Upper lobe of left lung (tissue), 4 donors: ENCODE data around the gene BMP7.

Experiments used
- EP300 ChIP-seq, 4 donors: sonication (generic); formaldehyde crosslinking; IDR thresholded peaks; one replicate each; pipeline ENCODE4 v1.5.1; 2017; ENCODE audit warnings: antibody characterized with exemption in 4 of 4, control low read depth in 2 of 4
- POLR2A ChIP-seq, 4 donors: fragments of 450-650 bp; IDR thresholded peaks; one replicate each; pipeline ENCODE4 v1.5.1; 2016 to 2017; ENCODE audit warnings: antibody characterized with exemption in 4 of 4, mild to moderate bottlenecking in 2 of 4
- POLR2AphosphoS5 ChIP-seq, 2 donors: sonication (generic); formaldehyde crosslinking; IDR thresholded peaks; one replicate each; pipeline ENCODE4 v1.5.1; 2017; ENCODE audit warnings: antibody characterized with exemption in 2 of 2
- TF ChIP-seq, protein P1 (sequence below), 6 experiments: fragments of 450-650 bp in 4 of 6; fragments of 200-600 bp in 2 of 6; sonication (generic) in 2 of 6; IDR thresholded peaks; one replicate each; pipeline ENCODE4 v1.5.1; 2016 to 2019; ENCODE audit warnings: antibody characterized with exemption in 6 of 6

DNA sequence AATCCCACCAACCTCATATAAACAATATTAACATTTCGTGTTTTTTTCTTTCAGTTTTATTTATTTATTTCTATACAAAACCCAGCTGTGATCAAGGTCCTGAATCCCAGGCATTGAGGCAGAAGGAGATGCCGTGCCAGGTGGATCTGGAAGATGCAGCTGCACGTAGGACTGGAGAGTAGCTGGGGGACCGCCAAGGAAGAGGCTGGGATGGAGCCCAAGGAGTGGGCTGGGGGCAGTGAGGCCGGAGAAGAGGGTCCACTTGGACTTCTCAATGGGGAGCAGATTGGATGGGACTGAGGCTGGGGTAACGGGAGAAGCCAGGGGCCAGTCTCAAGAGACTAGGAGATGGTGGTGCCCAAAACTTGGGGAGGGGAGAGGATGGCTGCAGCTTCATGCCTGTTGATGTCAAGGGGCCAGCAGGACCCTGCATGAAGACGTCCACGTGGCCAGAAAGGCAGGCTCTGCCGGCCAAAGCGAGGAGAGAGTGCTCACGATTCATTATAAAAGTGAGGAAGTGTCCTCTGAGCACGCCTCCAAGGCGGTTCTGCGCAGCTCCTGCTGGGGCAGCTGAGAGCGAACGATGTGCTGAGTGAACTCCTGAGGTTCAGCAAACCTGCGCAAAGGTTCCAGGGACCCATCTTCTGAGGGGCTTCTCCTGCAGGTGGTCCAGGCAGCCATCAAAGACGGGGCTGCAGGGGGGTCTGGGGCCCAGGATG, 110.3 kb downstream of the BMP7 start:
- TF ChIP-seq POLR2A (IDR thresholded peaks at IDR 0.05): no peak
- TF ChIP-seq, protein P1, sequence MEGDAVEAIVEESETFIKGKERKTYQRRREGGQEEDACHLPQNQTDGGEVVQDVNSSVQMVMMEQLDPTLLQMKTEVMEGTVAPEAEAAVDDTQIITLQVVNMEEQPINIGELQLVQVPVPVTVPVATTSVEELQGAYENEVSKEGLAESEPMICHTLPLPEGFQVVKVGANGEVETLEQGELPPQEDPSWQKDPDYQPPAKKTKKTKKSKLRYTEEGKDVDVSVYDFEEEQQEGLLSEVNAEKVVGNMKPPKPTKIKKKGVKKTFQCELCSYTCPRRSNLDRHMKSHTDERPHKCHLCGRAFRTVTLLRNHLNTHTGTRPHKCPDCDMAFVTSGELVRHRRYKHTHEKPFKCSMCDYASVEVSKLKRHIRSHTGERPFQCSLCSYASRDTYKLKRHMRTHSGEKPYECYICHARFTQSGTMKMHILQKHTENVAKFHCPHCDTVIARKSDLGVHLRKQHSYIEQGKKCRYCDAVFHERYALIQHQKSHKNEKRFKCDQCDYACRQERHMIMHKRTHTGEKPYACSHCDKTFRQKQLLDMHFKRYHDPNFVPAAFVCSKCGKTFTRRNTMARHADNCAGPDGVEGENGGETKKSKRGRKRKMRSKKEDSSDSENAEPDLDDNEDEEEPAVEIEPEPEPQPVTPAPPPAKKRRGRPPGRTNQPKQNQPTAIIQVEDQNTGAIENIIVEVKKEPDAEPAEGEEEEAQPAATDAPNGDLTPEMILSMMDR (IDR thresholded peaks at IDR 0.05): no peak
- no peak for TF ChIP-seq POLR2AphosphoS5 (IDR thresholded peaks at IDR 0.05)
- TF ChIP-seq EP300 (IDR thresholded peaks at IDR 0.05): no peak
